Smooth muscle cell of trachea (primary cell): ENCODE measurements around the gene SELENOH. TPM values are rescaled to one million over a fixed set of nuclear protein-coding genes. Genes with fewer than 3 reads are reported as not detected.

Experiments used
- total RNA-seq: library from RNA; depleted of rRNA; stranded (reverse); fragments of >200 nt; gene quantifications from 2 replicates; pipeline ENCODE4 v1.2.1, GENCODE V29; 2014

Gene SELENOH, protein sequence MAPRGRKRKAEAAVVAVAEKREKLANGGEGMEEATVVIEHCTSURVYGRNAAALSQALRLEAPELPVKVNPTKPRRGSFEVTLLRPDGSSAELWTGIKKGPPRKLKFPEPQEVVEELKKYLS
- 67.0 and 110 TPM in 2 replicates for total RNA-seq

DNA sequence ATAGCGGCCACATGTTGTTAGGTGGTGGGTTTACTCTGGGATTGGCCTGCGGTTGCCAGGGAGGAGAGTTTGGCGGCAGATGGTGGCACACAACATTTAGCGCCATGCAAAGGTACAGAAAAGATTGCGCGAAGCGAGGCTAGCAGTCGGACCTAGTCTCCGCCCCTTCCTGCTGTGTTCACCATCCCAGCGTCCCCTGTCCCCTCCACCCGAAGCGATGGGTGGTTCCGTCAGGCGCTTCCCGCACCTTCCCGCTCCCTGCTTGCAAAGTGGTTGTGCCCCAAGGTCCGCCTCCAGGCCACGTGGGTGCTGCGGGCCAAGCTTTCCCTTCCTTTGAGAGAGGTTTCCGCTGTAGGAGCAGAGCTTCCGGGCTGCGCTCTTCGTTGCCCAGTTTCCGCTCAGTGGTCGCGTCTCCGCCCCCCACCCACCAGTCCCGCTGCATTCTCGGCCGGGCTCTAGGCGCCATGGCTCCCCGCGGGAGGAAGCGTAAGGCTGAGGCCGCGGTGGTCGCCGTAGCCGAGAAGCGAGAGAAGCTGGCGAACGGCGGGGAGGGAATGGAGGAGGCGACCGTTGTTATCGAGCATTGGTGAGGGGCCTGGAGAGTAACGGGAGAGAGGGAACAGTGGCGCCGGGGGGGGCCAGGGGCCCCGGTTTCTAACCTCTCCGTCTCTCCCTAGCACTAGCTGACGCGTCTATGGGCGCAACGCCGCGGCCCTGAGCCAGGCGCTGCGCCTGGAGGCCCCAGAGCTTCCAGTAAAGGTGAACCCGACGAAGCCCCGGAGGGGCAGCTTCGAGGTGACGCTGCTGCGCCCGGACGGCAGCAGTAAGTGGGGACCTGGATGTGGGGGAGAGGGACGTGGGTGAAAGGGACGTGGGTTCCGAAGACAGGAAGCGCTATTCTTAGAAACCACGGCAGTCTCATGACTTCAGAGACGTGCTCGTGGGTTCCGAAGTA is at the start of gene SELENOH:
TSS of gene SELENOH (plus strand) at position 360 of the 955 bp plus-strand sequence. CDS start at position 465, 105 bp downstream.

DNA sequence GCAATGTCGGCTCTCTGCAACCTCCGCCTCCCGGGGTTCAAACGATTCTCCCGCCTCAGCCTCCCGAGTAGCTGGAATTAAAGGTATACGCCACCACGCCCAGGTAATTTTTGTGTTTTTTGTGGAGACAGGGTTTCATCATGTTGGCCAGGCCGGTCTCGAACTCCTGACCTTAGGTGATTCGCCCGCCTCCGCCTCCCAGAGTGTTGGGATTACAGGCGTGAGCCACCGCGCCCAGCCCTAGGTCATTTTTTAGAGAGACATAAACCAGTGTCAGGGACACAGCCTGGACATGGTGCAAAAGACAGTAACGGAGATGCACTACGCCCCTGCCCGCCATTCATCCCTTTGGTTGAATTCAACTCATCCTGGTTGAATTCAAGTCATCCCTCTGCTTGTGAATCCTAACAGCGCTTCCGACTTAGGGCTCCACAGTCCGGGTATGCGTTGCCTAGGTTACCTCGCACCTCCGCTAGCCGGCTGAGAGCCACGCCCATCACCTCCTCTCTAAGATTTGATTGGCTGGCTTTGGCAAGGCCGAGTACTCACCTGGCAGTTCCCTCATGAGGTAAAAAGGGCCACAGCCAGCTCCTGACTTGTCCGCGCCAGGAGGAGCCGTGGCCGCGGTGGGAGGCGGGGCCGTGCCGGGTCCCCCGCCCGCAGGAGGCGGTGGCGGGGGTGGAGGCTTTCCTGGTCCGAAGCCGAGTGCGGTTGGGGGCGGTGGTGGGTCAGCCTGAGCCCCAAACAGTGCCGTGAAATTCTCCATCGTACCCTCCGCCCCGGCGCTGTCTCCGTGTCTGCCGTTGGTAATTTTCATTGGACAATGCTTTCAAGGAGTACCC is 29.7 kb upstream of the SELENOH start, which contains the start of gene MED19:
TSS of gene MED19 (minus strand) at position 802 of the 842 bp plus-strand sequence. CDS start at position 766, 36 bp downstream.

DNA sequence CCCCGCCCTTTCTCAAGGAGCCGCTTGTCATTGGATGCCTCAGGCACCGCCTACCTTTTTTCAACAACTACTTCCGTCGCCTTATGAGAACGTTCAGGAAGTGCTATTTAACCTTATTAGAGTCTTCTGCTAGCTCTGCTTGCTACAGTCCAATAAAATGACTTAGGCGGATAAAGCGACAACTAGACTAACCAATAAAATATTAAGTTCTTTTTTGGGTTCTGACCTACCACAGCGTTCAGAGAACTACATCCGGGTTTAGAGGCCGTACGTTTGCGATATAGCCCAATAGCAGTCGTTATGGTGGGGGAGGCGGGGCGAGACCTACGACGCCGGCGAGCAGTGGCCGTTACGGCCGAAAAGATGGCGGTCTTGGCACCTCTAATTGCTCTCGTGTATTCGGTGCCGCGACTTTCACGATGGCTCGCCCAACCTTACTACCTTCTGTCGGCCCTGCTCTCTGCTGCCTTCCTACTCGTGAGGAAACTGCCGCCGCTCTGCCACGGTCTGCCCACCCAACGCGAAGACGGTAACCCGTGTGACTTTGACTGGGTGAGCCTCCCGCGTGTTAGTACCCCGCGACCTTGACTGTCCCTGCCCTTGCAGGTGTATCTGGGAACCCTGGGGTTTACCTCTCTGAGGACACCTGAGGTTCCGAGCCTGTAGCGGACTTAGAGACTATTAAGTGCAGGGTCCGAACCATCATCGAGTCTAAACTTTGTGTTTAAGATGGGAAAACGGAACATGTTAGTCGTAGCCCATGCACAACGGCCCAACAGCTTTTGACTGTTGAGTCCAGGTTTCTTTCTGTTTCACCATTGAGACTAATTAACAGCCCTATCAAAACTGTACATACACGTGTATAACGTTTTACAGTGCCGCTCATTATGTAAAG is 28.8 kb upstream of the SELENOH start, which contains the start of gene TMX2:
TSS of gene TMX2 (plus strand) at position 338 of the 895 bp plus-strand sequence. CDS start at position 364, 26 bp downstream.

GRCh38 chr11:57751676-57752253 is 10.5 kb downstream of the SELENOH start, which contains the start of gene BTBD18:
Gene BTBD18 (minus strand): TSS chr11:57751819. CDS start chr11:57751188, 631 bp downstream.

DNA sequence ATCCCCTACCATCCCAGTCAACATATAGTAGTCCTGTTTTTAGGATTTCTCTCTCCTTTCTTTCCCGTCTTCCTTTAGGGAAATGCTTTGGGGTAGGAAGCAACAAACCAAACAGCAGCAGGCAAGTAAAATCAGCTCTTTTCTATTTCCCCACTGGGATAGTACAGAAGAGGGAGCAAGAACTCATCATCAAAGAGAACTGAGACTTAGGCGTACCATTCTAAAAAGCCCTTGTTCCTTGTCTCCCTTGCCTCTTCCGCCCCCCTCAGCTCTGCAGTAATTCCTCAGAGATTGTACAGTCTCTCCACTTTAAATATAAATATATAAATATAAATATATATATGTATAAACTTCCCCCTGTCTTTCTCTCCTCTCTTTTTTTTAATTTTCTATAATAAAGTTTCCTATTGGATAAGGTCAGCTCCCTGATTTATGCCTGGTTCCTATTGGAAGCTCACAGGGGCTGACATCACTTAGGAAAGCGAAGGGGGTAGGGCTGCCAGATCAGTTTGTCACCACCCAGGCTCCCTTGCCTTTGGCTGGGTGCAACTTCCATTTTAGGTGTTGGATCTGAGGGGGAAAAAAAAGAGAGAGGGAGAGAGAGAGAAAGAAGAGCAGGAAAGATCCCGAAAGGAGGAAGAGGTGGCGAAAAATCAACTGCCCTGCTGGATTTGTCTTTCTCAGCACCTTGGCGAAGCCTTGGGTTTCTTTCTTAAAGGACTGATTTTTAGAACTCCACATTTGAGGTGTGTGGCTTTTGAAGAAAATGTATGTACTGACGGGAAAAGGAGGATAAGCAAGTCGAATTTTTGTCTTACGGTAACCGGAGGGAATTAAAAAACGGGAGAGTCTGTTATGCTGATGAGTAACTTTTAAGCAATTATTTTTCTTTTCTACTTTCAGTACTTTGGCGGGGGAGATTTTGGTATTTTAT is 20.3 kb downstream of the SELENOH start, which contains the start of gene CTNND1:
TSS of gene CTNND1 (plus strand) at position 502 of the 934 bp plus-strand sequence. CDS start 29,677 bp downstream, outside the sequence.

Other genes starting within 250 kb of the SELENOH start
- gene SLC43A1, start 225.8 kb upstream of the SELENOH start, total RNA-seq, result 15.3 and 23.5 TPM in 2 replicates
- 14.9 and 35.5 TPM in 2 replicates for gene TIMM10, start 210.7 kb upstream of the SELENOH start, total RNA-seq
- gene SMTNL1, start 203.9 kb upstream of the SELENOH start, total RNA-seq, result not detected in 2 replicates
- gene UBE2L6, start 173.8 kb upstream of the SELENOH start, total RNA-seq, result 43.3 and 106 TPM in 2 replicates
- 9.6 and 26.0 TPM in 2 replicates for gene SERPING1, start 143.8 kb upstream of the SELENOH start, total RNA-seq
- 2.6 and 3.1 TPM in 2 replicates for gene YPEL4, start 91.6 kb upstream of the SELENOH start, total RNA-seq
- gene CLP1, start 83.7 kb upstream of the SELENOH start, total RNA-seq, result 19.5 and 20.2 TPM in 2 replicates
- gene ZDHHC5, start 73.4 kb upstream of the SELENOH start, total RNA-seq, result 26.9 and 42.0 TPM in 2 replicates
- 12.4 and 20.7 TPM in 2 replicates for gene MED19, start 29.3 kb upstream of the SELENOH start, total RNA-seq
- 48.1 and 48.3 TPM in 2 replicates for gene TMX2, start 28.9 kb upstream of the SELENOH start, total RNA-seq
- gene BTBD18, start 10.3 kb downstream of the SELENOH start, total RNA-seq, result not detected in 2 replicates
- gene CTNND1, start 20.3 kb downstream of the SELENOH start, total RNA-seq, result 114 and 116 TPM in 2 replicates